A673 (cell line): ENCODE measurements around the gene ATP6V1G3.

ENCODE experiments used
- CTCF ChIP-seq: fragments of 300-800, 200-600 bp; sonication (generic); conservative IDR thresholded peaks from 2 replicates; pipeline ENCODE4 v1.5.1; 2017; ENCODE audit warnings: low read depth, mild to moderate bottlenecking, antibody characterized with exemption, low read length, moderate library complexity, mixed read lengths
- EZH2 ChIP-seq: fragments of 200-600 bp; sonication (generic); IDR thresholded peaks from 2 replicates; pipeline ENCODE4 v1.6.1; 2017; ENCODE audit warnings: borderline replicate concordance, low read depth, mild to moderate bottlenecking, mixed read lengths, antibody characterized with exemption, low read length; ENCODE audit not compliant: poor library complexity, severe bottlenecking

- TF ChIP-seq CTCF = no peak
- TF ChIP-seq EZH2 = no peak
Observed at GRCh38 chr1:198574325-198574724, 33.8 kb upstream of the ATP6V1G3 start.
